COLO668 (cell line): ENCODE measurements around the gene AOPEP.

ENCODE experiments used
- DNase-seq: peaks from one replicate; lab custom pipeline; 2025; ENCODE audit not compliant: unreplicated experiment; lab: John Stamatoyannopoulos, UW

The AOPEP gene

GRCh38 chr9:94911211-94911610 lies 184.7 kb downstream of the AOPEP start:
- DNase-seq = no peak

- no peak for DNase-seq
Measured at GRCh38 chr9:94911986-94912635, 185.6 kb downstream of the AOPEP start.

- no peak for DNase-seq
Measured at GRCh38 chr9:94912700-94913249, 186.3 kb downstream of the AOPEP start.

- no peak for DNase-seq
Measured at GRCh38 chr9:94913550-94913949, 187.1 kb downstream of the AOPEP start.

GRCh38 chr9:94915476-94916450 lies 189.3 kb downstream of the AOPEP start:
- DNase-seq = no peak

GRCh38 chr9:94916956-94917355 lies 190.5 kb downstream of the AOPEP start:
- peak; percentile 80 for DNase-seq

- no peak for DNase-seq
Measured at GRCh38 chr9:94918038-94918753, 191.7 kb downstream of the AOPEP start.

- no peak for DNase-seq
Measured at GRCh38 chr9:94919376-94920098, 193.0 kb downstream of the AOPEP start.

- DNase-seq = no peak
Measured at GRCh38 chr9:94920420-94921091, 194.1 kb downstream of the AOPEP start.

- no peak for DNase-seq
Measured at GRCh38 chr9:94921092-94921471, 194.6 kb downstream of the AOPEP start.

- no peak for DNase-seq
Measured at GRCh38 chr9:94921656-94922055, 195.2 kb downstream of the AOPEP start.

- DNase-seq = no peak
Measured at GRCh38 chr9:94922098-94922607, 195.7 kb downstream of the AOPEP start.

- DNase-seq = no peak
Measured at GRCh38 chr9:94922691-94923107, 196.2 kb downstream of the AOPEP start.

GRCh38 chr9:94923326-94924089 lies 197.0 kb downstream of the AOPEP start:
- no peak for DNase-seq

- no peak for DNase-seq
Measured at GRCh38 chr9:94925751-94926430, 199.4 kb downstream of the AOPEP start.

GRCh38 chr9:94926431-94926800 lies 199.9 kb downstream of the AOPEP start:
- DNase-seq = no peak

- DNase-seq = no peak
Measured at GRCh38 chr9:94927048-94927761, 200.7 kb downstream of the AOPEP start.
